NCI-H1105 (cell line): ENCODE measurements around the gene LSM2.
"Not testable (repeated sequence)": the region's sequence is repeated elsewhere in the genome, so short reads cannot be mapped to it uniquely, and the experiment has no call there.

Experiments
- DNase-seq: peaks from one replicate; lab custom pipeline; 2025; lab: John Stamatoyannopoulos, UW

Gene LSM2

GRCh38 chr6:31797588-31797987, 9.2 kb downstream of the LSM2 start:
- no peak for DNase-seq

GRCh38 chr6:31796993-31797385, 9.8 kb downstream of the LSM2 start:
- no peak for DNase-seq

DNA sequence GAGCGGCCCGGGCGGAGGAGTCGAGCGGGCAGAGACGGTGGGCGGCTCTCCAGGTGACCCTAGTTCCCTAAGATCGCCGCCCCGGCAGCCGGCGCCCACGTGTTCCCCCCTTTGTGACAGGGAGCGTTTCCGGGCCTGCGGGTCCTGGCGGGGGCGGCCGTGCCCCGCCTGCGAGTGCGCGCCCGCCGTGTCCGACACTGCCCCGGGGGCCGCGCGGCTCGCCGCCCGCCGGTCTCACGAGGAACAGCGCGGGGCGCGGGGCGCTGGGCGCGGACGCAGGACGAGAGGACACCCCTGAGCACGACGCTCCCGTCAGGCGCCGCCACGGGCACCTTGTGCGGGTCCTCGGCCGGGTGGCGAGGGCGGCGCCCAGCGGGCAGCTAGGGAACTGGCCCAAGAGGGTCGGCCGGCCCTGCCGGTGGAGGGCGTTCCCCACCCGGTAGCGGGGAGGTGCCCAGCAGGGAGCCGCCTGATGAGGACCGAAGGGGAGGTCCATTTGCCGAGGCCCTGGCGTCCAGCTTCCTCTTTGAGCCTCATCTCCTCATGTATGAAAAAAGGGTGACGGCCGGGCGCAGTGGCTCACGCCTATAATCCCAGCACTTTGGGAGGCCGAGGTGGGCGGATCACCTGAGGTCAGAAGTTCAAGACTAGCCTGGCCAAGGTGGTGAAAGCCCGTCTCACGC, 11.0 kb downstream of the LSM2 start, which contains the start of gene VARS1:
Gene VARS1 (minus strand): TSS at position 137 of the 683 bp plus-strand sequence. CDS start 535 bp downstream, outside the sequence.
- DNase-seq: peak; percentile 81

- DNase-seq: no peak
Observed at GRCh38 chr6:31794866-31795615, 11.7 kb downstream of the LSM2 start.

DNA sequence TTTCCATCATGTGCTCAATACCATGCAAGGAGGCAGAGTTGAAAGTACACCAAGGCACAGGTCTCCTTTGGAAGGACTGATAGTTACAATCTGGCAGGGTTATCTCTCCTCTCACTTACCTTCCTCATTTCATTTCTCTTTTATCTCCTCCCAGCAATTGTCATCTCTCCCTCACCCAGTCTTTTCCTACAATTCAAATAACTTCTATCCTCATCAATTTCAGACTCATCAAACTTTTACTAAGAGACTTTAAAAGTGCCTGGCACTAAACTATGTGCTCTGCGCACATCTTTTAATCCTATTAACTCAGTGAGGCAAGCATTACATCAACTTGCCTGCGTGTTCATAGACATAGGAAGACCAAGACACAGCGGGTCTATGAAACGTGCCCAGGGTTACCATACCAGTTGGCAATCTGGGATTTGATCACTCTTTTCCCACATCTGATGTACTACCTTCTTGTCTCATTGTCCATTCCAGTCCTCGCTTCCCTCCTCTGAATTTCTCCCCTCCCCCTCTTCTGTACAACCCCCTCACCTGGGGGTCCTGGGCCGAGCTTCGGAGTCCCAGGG, 12.4 kb downstream of the LSM2 start:
- no peak for DNase-seq

DNA sequence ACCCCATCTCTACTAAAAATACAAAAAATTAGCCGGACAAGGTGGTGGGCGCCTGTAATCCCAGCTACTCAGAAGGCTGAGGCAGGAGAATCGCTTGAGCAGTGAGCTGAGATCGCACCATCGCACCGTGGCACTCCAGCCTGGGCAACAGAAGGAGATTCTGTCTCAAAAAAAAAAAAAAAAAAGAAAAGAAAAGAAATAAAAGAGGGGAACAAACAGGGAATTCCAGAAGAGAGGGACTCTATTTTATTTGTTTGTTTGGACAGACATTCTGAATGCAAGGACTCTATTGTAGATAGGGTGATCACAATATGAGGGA, 12.9 kb downstream of the LSM2 start:
- DNase-seq: not testable (repeated sequence)

GRCh38 chr6:31792761-31793171, 14.0 kb downstream of the LSM2 start:
- no peak for DNase-seq

GRCh38 chr6:31792090-31792374, 14.7 kb downstream of the LSM2 start:
- no peak for DNase-seq

- DNase-seq: no peak
Observed at GRCh38 chr6:31791324-31792089, 15.3 kb downstream of the LSM2 start.

- DNase-seq: no peak
Observed at GRCh38 chr6:31785475-31785874, 21.3 kb downstream of the LSM2 start.

DNA sequence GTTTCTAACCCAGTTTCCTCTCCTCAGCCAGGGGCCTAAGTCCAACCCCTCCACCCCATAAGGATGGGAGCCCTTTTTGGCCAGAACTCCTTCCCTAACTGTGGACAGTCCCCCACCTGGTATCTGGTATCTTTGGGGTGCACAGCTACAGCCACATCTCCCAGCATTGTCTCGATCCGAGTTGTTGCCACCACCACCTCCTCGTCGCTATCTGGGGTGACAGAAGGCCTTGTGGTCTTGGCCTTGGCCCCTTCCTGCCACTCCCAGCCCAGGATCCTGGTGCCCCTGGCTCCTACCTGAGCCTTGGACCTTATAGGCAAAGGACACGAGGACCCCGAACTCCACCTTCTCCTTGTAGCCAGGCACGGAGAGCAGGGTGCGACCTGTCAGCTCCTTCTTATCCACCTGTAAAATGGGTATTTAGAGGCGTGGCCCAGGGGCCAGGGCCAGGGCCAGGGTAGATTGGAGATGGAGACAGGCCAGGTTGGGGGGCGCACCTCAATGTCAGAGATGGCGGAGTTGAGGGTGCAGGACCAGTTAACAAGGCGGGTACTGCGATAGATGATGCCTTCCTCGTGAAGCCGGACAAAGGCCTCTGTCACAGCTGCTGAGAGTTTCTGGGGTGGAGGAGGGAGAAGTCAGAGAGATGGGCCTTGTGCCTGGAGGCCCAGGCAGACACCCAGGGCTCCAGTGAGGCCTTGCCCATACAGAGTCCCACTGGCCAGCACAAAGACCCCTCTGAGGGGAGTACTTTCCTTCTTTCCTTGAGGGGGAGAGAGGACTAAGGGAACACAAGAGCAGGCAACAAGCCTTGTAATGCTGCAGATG, 22.5 kb downstream of the LSM2 start:
- no peak for DNase-seq

GRCh38 chr6:31782126-31782855, 24.5 kb downstream of the LSM2 start:
- no peak for DNase-seq

- DNase-seq: no peak
Observed at GRCh38 chr6:31781244-31782125, 25.3 kb downstream of the LSM2 start.

- no peak for DNase-seq
Observed at GRCh38 chr6:31780507-31781243, 26.1 kb downstream of the LSM2 start.

DNA sequence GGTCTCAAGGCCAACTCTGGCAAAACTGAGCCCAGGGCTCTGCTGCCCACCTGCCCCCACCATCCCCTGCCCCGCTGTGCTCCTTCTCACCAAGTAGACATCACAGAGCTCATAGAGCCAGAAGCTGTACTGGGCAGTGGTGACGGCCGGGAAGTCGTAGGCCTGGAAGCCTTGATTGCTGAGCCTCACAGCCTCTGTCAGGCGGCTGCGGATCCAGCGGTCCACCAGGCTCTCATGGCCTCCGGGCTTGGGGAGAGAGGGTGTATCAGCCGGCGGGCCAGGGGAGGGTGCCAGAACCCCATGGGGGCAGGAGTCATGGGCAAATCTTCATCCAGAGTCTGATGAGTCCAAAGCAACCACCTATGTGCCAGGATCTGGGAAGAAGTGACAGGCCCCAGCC, 26.9 kb downstream of the LSM2 start:
- DNase-seq: no peak

DNA sequence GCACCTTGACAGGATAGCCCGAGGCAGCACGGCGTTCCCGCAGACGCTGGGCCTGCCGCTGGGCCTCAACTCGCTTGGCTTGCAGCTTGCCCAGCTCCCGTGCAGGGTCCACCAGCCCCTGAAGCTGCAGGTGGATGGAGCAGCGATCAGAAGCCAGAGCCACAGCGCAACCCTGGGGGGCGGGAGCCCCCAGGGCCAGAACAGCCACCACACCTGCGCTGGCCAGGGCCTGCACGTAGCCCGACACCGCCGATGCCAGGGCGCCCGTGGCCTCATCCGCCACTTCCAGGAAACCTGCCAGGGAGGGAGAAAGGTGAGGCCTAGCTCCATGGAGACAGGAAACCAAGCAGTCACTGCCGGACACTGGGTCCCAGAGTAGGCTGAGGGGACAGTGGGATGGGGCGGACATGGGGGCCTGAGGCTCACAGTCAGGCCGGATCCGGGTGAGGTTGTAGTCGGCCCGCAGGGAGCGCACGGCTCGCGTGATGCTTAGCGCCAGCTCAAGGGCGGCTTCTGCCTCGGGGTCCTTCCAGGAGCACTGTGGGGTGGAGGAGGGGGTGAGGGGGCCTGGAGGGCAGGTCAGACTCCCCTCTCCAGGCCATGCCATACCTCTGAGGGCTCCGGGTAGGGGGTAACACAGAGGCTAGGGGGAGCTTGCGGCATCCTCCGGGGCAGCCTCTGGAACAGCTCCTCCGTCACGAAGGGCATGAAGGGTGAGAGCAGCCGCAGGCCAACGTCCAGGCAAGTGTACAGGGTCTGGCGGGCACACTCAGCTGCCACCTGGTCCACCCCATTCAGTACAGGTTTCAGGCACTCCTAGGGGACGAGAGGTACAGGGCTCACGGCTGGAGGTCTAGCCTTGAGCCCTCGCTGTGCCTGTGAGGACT, 27.5 kb downstream of the LSM2 start:
- DNase-seq: no peak

GRCh38 chr6:31778193-31778592, 28.6 kb downstream of the LSM2 start:
- no peak for DNase-seq

- DNase-seq: no peak
Observed at GRCh38 chr6:31777667-31778050, 29.1 kb downstream of the LSM2 start.
